GM10266 (cell line): ENCODE data around the gene NPR3.

Experiments
- DNase-seq: peaks from one replicate; pipeline ENCODE4 v3.0.0; 2012; ENCODE audit errors: extremely low spot score
- CTCF ChIP-seq: IDR thresholded peaks from 2 replicates; pipeline ENCODE4 v1.5.1; 2012; ENCODE audit warnings: mild to moderate bottlenecking, low read depth; ENCODE audit not compliant: control insufficient read depth, insufficient read depth; ENCODE audit errors: missing control alignments

NPR3 gene

GRCh38 chr5:32711681-32712480 is 760 bp downstream of the NPR3 start:
- no peak for TF ChIP-seq CTCF
- DNase-seq: no peak

GRCh38 chr5:32712481-32713360 is 1.6 kb downstream of the NPR3 start:
- no peak for TF ChIP-seq CTCF
- DNase-seq: no peak

- no peak for TF ChIP-seq CTCF
- peak; percentile 22 for DNase-seq
Observed at GRCh38 chr5:32713361-32713769, 2.2 kb downstream of the NPR3 start.

- TF ChIP-seq CTCF: no peak
- DNase-seq: no peak
Observed at GRCh38 chr5:32713770-32714381, 2.8 kb downstream of the NPR3 start.

GRCh38 chr5:32714836-32715235 is 3.7 kb downstream of the NPR3 start:
- no peak for DNase-seq
- no peak for TF ChIP-seq CTCF

- DNase-seq: no peak
- TF ChIP-seq CTCF: no peak
Observed at GRCh38 chr5:32720300-32720699, 9.2 kb downstream of the NPR3 start.

- no peak for DNase-seq
- TF ChIP-seq CTCF: no peak
Observed at GRCh38 chr5:32721626-32722025, 10.5 kb downstream of the NPR3 start.
